HEK293T (cell line): ENCODE results near the gene FRMD5.

ENCODE experiments used
- CTCF ChIA-PET: fragments of 350-600 bp; formaldehyde crosslinking; extraction: SDS; loops from one replicate; lab custom pipeline; 2021; ENCODE audit warnings: antibody characterized with exemption, inconsistent platforms; lab: Yijun Ruan, JAX
- POLR2A ChIA-PET: fragments of 350-600 bp; formaldehyde crosslinking; extraction: SDS; loops from one replicate; lab custom pipeline; 2020; ENCODE audit warnings: antibody characterized with exemption, inconsistent platforms; lab: Yijun Ruan, JAX
- DNase-seq: peaks from one replicate; pipeline ENCODE4 v3.0.0; 2012; ENCODE audit warnings: mixed read lengths; ENCODE audit errors: extremely low spot score
- ARNT ChIP-seq: fragments of 450-650 bp; IDR thresholded peaks from 2 replicates; pipeline ENCODE4 v1.6.1; 2017; ENCODE audit warnings: mild to moderate bottlenecking
- BHLHE40 ChIP-seq: fragments of 450-650 bp; IDR thresholded peaks from 2 replicates; pipeline ENCODE4 v1.6.1; 2016; ENCODE audit warnings: mild to moderate bottlenecking, moderate library complexity, borderline replicate concordance
- CTBP1 ChIP-seq: fragments of 450-650 bp; IDR thresholded peaks from 2 replicates; pipeline ENCODE4 v1.6.1; 2016; ENCODE audit warnings: borderline replicate concordance
- ELF4 ChIP-seq: fragments of 450-650 bp; IDR thresholded peaks from 2 replicates; pipeline ENCODE4 v1.6.1; 2017; ENCODE audit warnings: antibody characterized with exemption
- FOXA1 ChIP-seq: fragments of 450-650 bp; IDR thresholded peaks from 2 replicates; pipeline ENCODE4 v1.6.1; 2016; ENCODE audit warnings: mild to moderate bottlenecking
- FOXK2 ChIP-seq: fragments of 450-650 bp; IDR thresholded peaks from 2 replicates; pipeline ENCODE4 v1.6.1; 2016; ENCODE audit warnings: mild to moderate bottlenecking
- FOXM1 ChIP-seq: fragments of 450-650 bp; IDR thresholded peaks from 2 replicates; pipeline ENCODE4 v1.6.1; 2017; ENCODE audit warnings: mild to moderate bottlenecking, borderline replicate concordance
- HDGF ChIP-seq: fragments of 450-650 bp; IDR thresholded peaks from 2 replicates; pipeline ENCODE4 v1.6.1; 2017; ENCODE audit warnings: antibody characterized with exemption, borderline replicate concordance
- L3MBTL2 ChIP-seq: fragments of 450-650 bp; conservative IDR thresholded peaks from 2 replicates; pipeline ENCODE4 v1.6.1; 2016; ENCODE audit warnings: mild to moderate bottlenecking
- LEF1 ChIP-seq: fragments of 450-650 bp; IDR thresholded peaks from 2 replicates; pipeline ENCODE4 v1.6.1; 2017; ENCODE audit warnings: mild to moderate bottlenecking, borderline replicate concordance
- NFRKB ChIP-seq: fragments of 450-650 bp; IDR thresholded peaks from 2 replicates; pipeline ENCODE4 v1.6.1; 2016; ENCODE audit warnings: mild to moderate bottlenecking, moderate library complexity
- PKNOX1 ChIP-seq: fragments of 450-650 bp; IDR thresholded peaks from 2 replicates; pipeline ENCODE4 v1.6.1; 2016
- SP1 ChIP-seq: fragments of 450-650 bp; IDR thresholded peaks from 2 replicates; pipeline ENCODE4 v1.6.1; 2017
- SUZ12 ChIP-seq: fragments of 450-650 bp; IDR thresholded peaks from 2 replicates; pipeline ENCODE4 v1.6.1; 2016; ENCODE audit warnings: mild to moderate bottlenecking
- TARDBP ChIP-seq: fragments of 450-650 bp; IDR thresholded peaks from 2 replicates; pipeline ENCODE4 v1.6.1; 2016
- ZNF384 ChIP-seq: fragments of 450-650 bp; IDR thresholded peaks from 2 replicates; pipeline ENCODE4 v1.6.1; 2016

The FRMD5 gene

GRCh38 chr15:44160796-44161195 is 34.3 kb downstream of the FRMD5 start:
- no peak for DNase-seq
- ChIA-PET POLR2A (no interaction called here), CTCF (no interaction called here)
- TF ChIP-seq FOXA1 (no peak), PKNOX1 (no peak), L3MBTL2 (no peak), BHLHE40 (no peak), ARNT (no peak), NFRKB (no peak), FOXM1 (no peak), CTBP1 (no peak), SUZ12 (no peak), HDGF (no peak), TARDBP (no peak), SP1 (no peak), ZNF384 (no peak), ELF4 (no peak)

DNA sequence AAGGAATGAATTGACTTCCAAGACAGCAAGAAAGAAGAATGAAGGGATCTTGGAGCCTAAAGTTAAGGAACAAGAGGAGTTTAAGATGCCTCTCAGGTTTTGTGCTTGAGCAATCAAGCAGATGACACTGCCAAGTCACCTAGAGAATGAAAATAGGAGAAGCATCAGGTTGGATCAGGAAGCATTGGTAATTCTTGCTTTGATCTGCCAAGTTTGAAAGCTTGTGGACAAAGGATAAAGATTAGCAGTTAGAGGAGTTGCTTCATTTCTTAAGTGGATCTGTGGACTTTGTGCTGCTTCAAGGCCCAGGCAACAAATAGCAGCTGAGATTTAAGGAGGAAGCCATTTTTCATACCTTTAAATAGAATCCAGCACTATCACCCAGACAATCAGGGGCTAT is 35.6 kb downstream of the FRMD5 start:
- POLR2A ChIA-PET, result no interaction called here
- CTCF ChIA-PET, result no interaction called here

DNA sequence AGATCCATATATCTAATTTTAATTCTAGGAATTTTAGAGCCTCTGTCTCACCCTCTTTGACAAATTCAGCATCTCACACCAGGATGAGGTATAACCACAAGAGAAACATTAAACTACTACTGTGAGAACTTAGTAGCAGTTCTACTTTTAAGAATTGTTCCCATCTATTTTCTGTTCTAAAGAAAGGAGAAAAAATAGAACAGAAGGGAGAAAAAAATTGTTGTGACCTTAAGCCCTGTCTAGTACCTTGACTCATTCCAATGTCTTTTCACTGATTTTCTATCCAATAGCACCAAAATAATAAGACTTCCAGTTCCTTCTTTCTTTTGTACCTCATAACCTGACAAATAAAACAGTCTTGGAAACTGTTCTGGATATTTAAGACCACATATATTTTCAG is 37.0 kb downstream of the FRMD5 start:
- TF ChIP-seq TARDBP (no peak), L3MBTL2 (no peak), PKNOX1 (no peak), HDGF (no peak), ELF4 (no peak), ZNF384 (no peak), ARNT (no peak), SP1 (no peak), CTBP1 (no peak)
- ChIA-PET POLR2A (no interaction called here), CTCF (no interaction called here)
- DNase-seq, result no peak

More for the DNA sequence above, 35.6 kb downstream of the FRMD5 start:
- TF ChIP-seq NFRKB (no peak), FOXA1 (no peak), ZNF384 (no peak), LEF1 (no peak), PKNOX1 (no peak), FOXK2 (no peak), CTBP1 (no peak), SP1 (no peak), ARNT (no peak), TARDBP (no peak), L3MBTL2 (no peak), HDGF (no peak), ELF4 (no peak), FOXM1 (no peak), BHLHE40 (no peak), SUZ12 (no peak)
- no peak for DNase-seq

- ChIA-PET CTCF (no interaction called here), POLR2A (no interaction called here)
- TF ChIP-seq TARDBP (no peak), NFRKB (no peak), ELF4 (no peak), CTBP1 (no peak), FOXA1 (no peak), BHLHE40 (no peak)
- DNase-seq, result no peak
These were observed 37.4 kb downstream of the FRMD5 start for GRCh38 chr15:44157679-44158078.

GRCh38 chr15:44153352-44153751 is 41.7 kb downstream of the FRMD5 start:
- no peak for DNase-seq
- POLR2A ChIA-PET, result no interaction called here
- CTCF ChIA-PET, result no interaction called here
- TF ChIP-seq FOXK2 (no peak), FOXM1 (no peak), TARDBP (no peak), ZNF384 (no peak), HDGF (no peak), ARNT (no peak), SP1 (no peak), CTBP1 (no peak), NFRKB (no peak), PKNOX1 (no peak), BHLHE40 (no peak), SUZ12 (no peak), LEF1 (no peak), FOXA1 (no peak), ELF4 (no peak), L3MBTL2 (no peak)

DNA sequence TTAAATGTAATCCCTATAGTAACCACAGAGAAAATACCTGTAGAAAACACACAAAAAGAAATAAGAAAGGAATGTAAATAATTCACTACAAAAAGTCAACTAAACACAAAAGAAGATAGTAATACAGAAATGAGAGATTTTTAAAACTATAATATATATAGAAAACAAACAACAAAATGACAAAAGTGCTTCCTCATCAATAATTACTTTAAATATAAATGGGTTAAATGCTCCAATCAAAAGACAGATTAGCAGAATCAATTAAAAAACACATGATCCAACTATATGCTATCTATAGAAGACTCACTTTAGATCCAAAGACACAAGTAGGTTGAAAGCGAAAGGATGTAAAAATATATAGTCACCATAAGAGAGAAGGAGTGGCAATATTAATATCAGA is 45.8 kb downstream of the FRMD5 start:
- POLR2A ChIA-PET, result no interaction called here
- TF ChIP-seq SP1, result no peak
- no peak for TF ChIP-seq FOXK2
- TF ChIP-seq FOXA1, result no peak
- no peak for TF ChIP-seq HDGF
- no peak for TF ChIP-seq ARNT
- no peak for TF ChIP-seq BHLHE40
- no peak for TF ChIP-seq LEF1
- no peak for TF ChIP-seq ZNF384
- no peak for TF ChIP-seq PKNOX1
- no peak for DNase-seq
- CTCF ChIA-PET, result no interaction called here
